HCT116 (cell line): ENCODE data around the gene ADAMTS14. TPM values are rescaled to one million over a fixed set of nuclear protein-coding genes. Genes with fewer than 3 reads are reported as not detected.

Source experiments
- ATAC-seq: fragments of 200-7000 bp; cut with Tn5 transposase; 2 replicates; pipeline ENCODE4 v1.9.1; 2020; ENCODE audit warnings: mild to moderate bottlenecking, moderate library complexity
- BruUV-seq: library from RNA; stranded (reverse); fragments of 400-500 nt; replicated peaks from 2 replicates; lab custom pipeline; 2021; lab: Mats Ljungman, UMichigan
- CTCF ChIA-PET: fragments of 300-600 bp; sonication (Branson Sonifier 250); formaldehyde crosslinking; loops from one replicate; lab custom pipeline; 2021; ENCODE audit warnings: antibody characterized with exemption; lab: Charles Lee
- POLR2A ChIA-PET: fragments of 300-600, 350-600 bp; sonication (Branson Sonifier 250); formaldehyde crosslinking; loops from one replicate; lab custom pipeline; 2021; ENCODE audit warnings: antibody characterized with exemption; lab: Charles Lee
- RAD21 ChIA-PET, 2 experiments: fragments of 300-600 bp; sonication (Branson Sonifier 250); formaldehyde crosslinking; loops; one replicate each; lab custom pipeline; 2023; ENCODE audit warnings: low total read pairs in 2 of 2; ENCODE audit not compliant: uncharacterized antibody in 2 of 2, unreplicated experiment in 2 of 2, low non-redundant PET in 1 of 2; lab: Charles Lee
- DNase-seq: peaks from one replicate; pipeline ENCODE4 v3.0.0-alpha.2; 2010; ENCODE audit warnings: low read depth, low spot score
- H2AFZ ChIP-seq: fragments of 200-600 bp; shearing (Covaris generic), sonication (generic); 2 replicates; pipeline ENCODE4 v1.6.1; 2017; ENCODE audit warnings: low read depth, mixed run types, mixed read lengths, antibody characterized with exemption, low read length; ENCODE audit not compliant: poor library complexity, severe bottlenecking
- H3K27ac ChIP-seq: 2 replicates; pipeline ENCODE4 v1.5.1; 2012; ENCODE audit warnings: low read depth, low read length
- H3K27me3 ChIP-seq: fragments of 200-600 bp; sonication (generic); 2 replicates; pipeline ENCODE4 v1.6.1; 2016; ENCODE audit warnings: mixed run types, low read length, mixed read lengths; ENCODE audit not compliant: insufficient read depth
- H3K36me3 ChIP-seq, 2 experiments: fragments of 200-500 bp in 1 of 2; fragments of 200-600 bp in 1 of 2; sonication (Bioruptor generic) in 1 of 2; sonication (generic) in 1 of 2; 2 replicates each; pipeline versions ENCODE4 v1.5.1 to v1.6.1; 2014 to 2016; ENCODE audit warnings: low read length in 2 of 2, inconsistent platforms in 1 of 2, mixed read lengths in 1 of 2, mixed run types in 1 of 2; ENCODE audit not compliant: insufficient read depth in 2 of 2, control insufficient read depth in 1 of 2
- H3K4me1 ChIP-seq, 2 experiments: fragments of 200-600 bp in 1 of 2; sonication (generic) in 1 of 2; 2 replicates each; pipeline versions ENCODE4 v1.5.1 to v1.6.1; 2012 to 2017; ENCODE audit warnings: low read length in 2 of 2, inconsistent platforms in 1 of 2, mild to moderate bottlenecking in 1 of 2, mixed read lengths in 1 of 2, mixed run types in 1 of 2, moderate library complexity in 1 of 2; ENCODE audit not compliant: insufficient read depth in 2 of 2, control insufficient read depth in 1 of 2
- H3K4me2 ChIP-seq: fragments of 200-600 bp; sonication (generic); 2 replicates; pipeline ENCODE4 v1.6.1; 2017; ENCODE audit warnings: mixed run types, low read length, mixed read lengths
- H3K4me3 ChIP-seq, 2 experiments: fragments of 200-600 bp in 1 of 2; sonication (generic) in 1 of 2; replicated peaks in 1 of 2; 2 replicates each; pipeline ENCODE4 v1.5.1; 2011 to 2016; ENCODE audit warnings: low read length in 2 of 2, control low read depth in 1 of 2, low read depth in 1 of 2, mild to moderate bottlenecking in 1 of 2, mixed read lengths in 1 of 2, mixed run types in 1 of 2
- H3K79me2 ChIP-seq: fragments of 200-600 bp; sonication (generic); 2 replicates; pipeline ENCODE4 v1.6.1; 2017; ENCODE audit warnings: mild to moderate bottlenecking, mixed run types, low read length, moderate library complexity, mixed read lengths; ENCODE audit not compliant: insufficient read depth
- H3K9ac ChIP-seq: fragments of 200-600 bp; sonication (generic); 2 replicates; pipeline ENCODE4 v1.6.1; 2016; ENCODE audit warnings: low read length, mixed read lengths
- H3K9me2 ChIP-seq: fragments of 200-600 bp; sonication (generic), shearing (Covaris generic); 2 replicates; pipeline ENCODE4 v1.6.1; 2017; ENCODE audit warnings: mixed run types, mild to moderate bottlenecking, moderate library complexity; ENCODE audit not compliant: insufficient read depth
- H3K9me3 ChIP-seq, 2 experiments: fragments of 200-500 bp in 1 of 2; fragments of 200-600 bp in 1 of 2; sonication (Bioruptor generic) in 1 of 2; sonication (generic) in 1 of 2; 2 replicates each; pipeline ENCODE4 v1.6.1; 2014 to 2017; ENCODE audit warnings: low read length in 2 of 2, mixed read lengths in 2 of 2, inconsistent platforms in 1 of 2, low read depth in 1 of 2, mild to moderate bottlenecking in 1 of 2, mixed run types in 1 of 2, moderate library complexity in 1 of 2; ENCODE audit not compliant: control insufficient read depth in 1 of 2, insufficient read depth in 1 of 2
- H4K20me1 ChIP-seq: fragments of 200-600 bp; sonication (generic), shearing (Covaris generic); 2 replicates; pipeline ENCODE4 v1.6.1; 2017; ENCODE audit warnings: mixed run types, mild to moderate bottlenecking, moderate library complexity; ENCODE audit not compliant: insufficient read depth
- CBX3 ChIP-seq: IDR thresholded peaks from 2 replicates; pipeline ENCODE4 v1.6.1; 2012; ENCODE audit warnings: low read depth
- CEBPB ChIP-seq: IDR thresholded peaks from 2 replicates; pipeline ENCODE4 v1.6.1; 2012; ENCODE audit warnings: low read depth
- EGR1 ChIP-seq: IDR thresholded peaks from 2 replicates; pipeline ENCODE4 v1.6.1; 2012; ENCODE audit warnings: low read depth
- ELF1 ChIP-seq: IDR thresholded peaks from 2 replicates; pipeline ENCODE4 v1.6.1; 2012; ENCODE audit warnings: low read depth, borderline replicate concordance
- EZH2 ChIP-seq: fragments of 200-600 bp; sonication (generic); IDR thresholded peaks from 2 replicates; pipeline ENCODE4 v1.6.1; 2017; ENCODE audit warnings: antibody characterized with exemption, mixed run types
- FOSL1 ChIP-seq: IDR thresholded peaks from 2 replicates; pipeline ENCODE4 v1.6.1; 2012; ENCODE audit warnings: low read depth
- POLR2A ChIP-seq: IDR thresholded peaks from 2 replicates; pipeline ENCODE4 v1.7.0; 2011; ENCODE audit warnings: borderline replicate concordance; ENCODE audit not compliant: insufficient read depth, insufficient read length; ENCODE audit errors: extremely low read depth
- POLR2AphosphoS5 ChIP-seq: IDR thresholded peaks from 2 replicates; pipeline ENCODE4 v1.6.1; 2011; ENCODE audit warnings: mild to moderate bottlenecking, low read depth, low read length, moderate library complexity
- RAD21 ChIP-seq: IDR thresholded peaks from 2 replicates; pipeline ENCODE4 v1.6.1; 2012; ENCODE audit warnings: low read depth, mild to moderate bottlenecking
- SIN3A ChIP-seq: IDR thresholded peaks from 2 replicates; pipeline ENCODE4 v1.6.1; 2012; ENCODE audit warnings: low read depth
- SRF ChIP-seq: IDR thresholded peaks from 2 replicates; pipeline ENCODE4 v1.6.1; 2012; ENCODE audit warnings: low read depth
- YY1 ChIP-seq: IDR thresholded peaks from 2 replicates; pipeline ENCODE4 v1.6.1; 2011; ENCODE audit warnings: low read length, low read depth, moderate library complexity, mild to moderate bottlenecking; ENCODE audit not compliant: insufficient replicate concordance; ENCODE audit errors: extremely low read depth
- ZFX ChIP-seq: fragments of 450-650 bp; IDR thresholded peaks from 2 replicates; pipeline ENCODE4 v1.6.1; 2017
- intact Hi-C: fragments of 100-400 bp; cut with micrococcal nuclease; formaldehyde crosslinking; loops from 2 replicates; pipeline ENCODE4 v1.10.0; 2022
- total RNA-seq: library from RNA; stranded (reverse); gene quantifications from one replicate; pipeline ENCODE4 v1.2.1, GENCODE V29; 2021; ENCODE audit not compliant: unreplicated experiment
- TF ChIP-seq, protein P1 (sequence below): IDR thresholded peaks from 2 replicates; pipeline ENCODE4 v1.6.1; 2012
- TF ChIP-seq, protein P2 (sequence below): IDR thresholded peaks from 2 replicates; pipeline ENCODE4 v1.6.1; 2012; ENCODE audit warnings: low read depth

Gene ADAMTS14
- total RNA-seq, 1 experiment from 2014 or later: 13.2 TPM

GRCh38 chr10:70668454-70668970 is 3.8 kb upstream of the ADAMTS14 start:
- Histone ChIP-seq H3K4me3 (no peak overlapping the region), H3K36me3 (no peaks in the 10 kb centered on the region), H2AFZ (peak overlapping the region; percentile 7), H3K79me2 (peaks cover 8% of the 10 kb centered on the region; the same call in 1 of the 2 replicates), H4K20me1 (no peaks in the 10 kb centered on the region), H3K9ac (no peak overlapping the region), H3K27me3 (no peaks in the 10 kb centered on the region), H3K9me3 (no peaks in the 10 kb centered on the region), H3K9me2 (no peaks in the 10 kb centered on the region), H3K4me1 (peaks cover 18 to 55% of the 10 kb centered on the region in 2 experiments), H3K27ac (no peak overlapping the region), H3K4me2 (no peak overlapping the region)
- BruUV-seq: no TSS peak
- RAD21 ChIA-PET: no interaction called here
- no peak for TF ChIP-seq RAD21
- TF ChIP-seq, protein P1, sequence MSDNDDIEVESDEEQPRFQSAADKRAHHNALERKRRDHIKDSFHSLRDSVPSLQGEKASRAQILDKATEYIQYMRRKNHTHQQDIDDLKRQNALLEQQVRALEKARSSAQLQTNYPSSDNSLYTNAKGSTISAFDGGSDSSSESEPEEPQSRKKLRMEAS: peak; percentile 37; the same call in 1 of the 2 replicates
- POLR2A ChIA-PET: no interaction called here
- DNase-seq (no peak), ATAC-seq (no peak)
- CTCF ChIA-PET: interaction anchor here (0.7 kb wide), 1 partner anchor 86 kb away, joined by 3 read pairs; no protein-coding TSS in a partner anchor
- intact Hi-C loops: no loop called here

DNA sequence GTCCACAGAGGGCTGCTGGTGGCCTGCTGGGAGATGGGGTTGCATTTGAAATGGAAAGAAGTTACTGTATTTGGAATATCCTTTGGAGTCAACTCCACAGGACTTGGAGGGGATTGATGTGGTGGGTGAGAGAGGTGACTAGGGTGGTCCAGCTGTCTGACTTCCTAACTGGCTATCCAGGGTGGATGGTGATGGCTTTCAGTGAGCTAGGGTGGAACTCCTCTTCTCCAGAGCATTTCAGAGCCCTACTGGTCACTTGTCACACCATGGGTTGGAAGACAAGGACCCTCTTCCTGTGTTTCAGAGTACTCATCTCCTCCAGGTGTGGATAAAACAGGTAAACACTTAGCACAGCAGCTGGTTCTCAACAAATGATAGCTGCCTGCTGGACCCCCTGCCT is 3.3 kb upstream of the ADAMTS14 start:
- RAD21 ChIA-PET: no interaction called here
- Histone ChIP-seq H4K20me1 (no peaks in the 10 kb centered on the region), H3K9me2 (no peaks in the 10 kb centered on the region), H3K27ac (no peak overlapping the region), H3K4me1 (peaks cover 23 to 55% of the 10 kb centered on the region in 2 experiments), H3K36me3 (no peaks in the 10 kb centered on the region), H3K9me3 (no peaks in the 10 kb centered on the region), H3K27me3 (no peaks in the 10 kb centered on the region), H3K4me2 (no peak overlapping the region), H3K9ac (no peak overlapping the region), H3K79me2 (peaks cover 11% of the 10 kb centered on the region; the same call in 1 of the 2 replicates), H3K4me3 (no peak overlapping the region), H2AFZ (peak overlapping the region; percentile 7)
- no peak for ATAC-seq
- no peak for TF ChIP-seq POLR2A
- no peak for TF ChIP-seq EGR1
- no peak for TF ChIP-seq CEBPB
- TF ChIP-seq, protein P2, sequence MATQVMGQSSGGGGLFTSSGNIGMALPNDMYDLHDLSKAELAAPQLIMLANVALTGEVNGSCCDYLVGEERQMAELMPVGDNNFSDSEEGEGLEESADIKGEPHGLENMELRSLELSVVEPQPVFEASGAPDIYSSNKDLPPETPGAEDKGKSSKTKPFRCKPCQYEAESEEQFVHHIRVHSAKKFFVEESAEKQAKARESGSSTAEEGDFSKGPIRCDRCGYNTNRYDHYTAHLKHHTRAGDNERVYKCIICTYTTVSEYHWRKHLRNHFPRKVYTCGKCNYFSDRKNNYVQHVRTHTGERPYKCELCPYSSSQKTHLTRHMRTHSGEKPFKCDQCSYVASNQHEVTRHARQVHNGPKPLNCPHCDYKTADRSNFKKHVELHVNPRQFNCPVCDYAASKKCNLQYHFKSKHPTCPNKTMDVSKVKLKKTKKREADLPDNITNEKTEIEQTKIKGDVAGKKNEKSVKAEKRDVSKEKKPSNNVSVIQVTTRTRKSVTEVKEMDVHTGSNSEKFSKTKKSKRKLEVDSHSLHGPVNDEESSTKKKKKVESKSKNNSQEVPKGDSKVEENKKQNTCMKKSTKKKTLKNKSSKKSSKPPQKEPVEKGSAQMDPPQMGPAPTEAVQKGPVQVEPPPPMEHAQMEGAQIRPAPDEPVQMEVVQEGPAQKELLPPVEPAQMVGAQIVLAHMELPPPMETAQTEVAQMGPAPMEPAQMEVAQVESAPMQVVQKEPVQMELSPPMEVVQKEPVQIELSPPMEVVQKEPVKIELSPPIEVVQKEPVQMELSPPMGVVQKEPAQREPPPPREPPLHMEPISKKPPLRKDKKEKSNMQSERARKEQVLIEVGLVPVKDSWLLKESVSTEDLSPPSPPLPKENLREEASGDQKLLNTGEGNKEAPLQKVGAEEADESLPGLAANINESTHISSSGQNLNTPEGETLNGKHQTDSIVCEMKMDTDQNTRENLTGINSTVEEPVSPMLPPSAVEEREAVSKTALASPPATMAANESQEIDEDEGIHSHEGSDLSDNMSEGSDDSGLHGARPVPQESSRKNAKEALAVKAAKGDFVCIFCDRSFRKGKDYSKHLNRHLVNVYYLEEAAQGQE: no peak
- TF ChIP-seq YY1: no peak
- no peak for TF ChIP-seq RAD21
- TF ChIP-seq EZH2: no peak
- no peak for TF ChIP-seq SRF
- no peak for TF ChIP-seq ELF1
- TF ChIP-seq FOSL1: no peak
- TF ChIP-seq CBX3: no peak
- TF ChIP-seq, protein P1: no peak
- no peak for TF ChIP-seq SIN3A
- TF ChIP-seq ZFX: no peak
- TF ChIP-seq POLR2AphosphoS5: no peak
- POLR2A ChIA-PET: no interaction called here
- no TSS peak for BruUV-seq
- DNase-seq: no peak
- intact Hi-C loops: no loop called here
- CTCF ChIA-PET: no interaction called here
